Keratinocyte (primary cell): ENCODE results near the gene CIB4. TPM values are rescaled to one million over a fixed set of nuclear protein-coding genes. Genes with fewer than 3 reads are reported as not detected.

Experiments used
- DNase-seq: peaks from one replicate; pipeline ENCODE4 v3.0.0-alpha.2; 2011; ENCODE audit warnings: low read depth, missing footprints, low spot score
- FAIRE-seq: peaks from 2 replicates; lab custom pipeline; 2011; peaks lifted over from hg19 to GRCh38; lab: Jason Lieb, UNC
- H2AFZ ChIP-seq: 2 replicates; pipeline ENCODE4 v1.6.0; 2012; ENCODE audit warnings: low read length, control low read depth, inconsistent platforms; ENCODE audit not compliant: control insufficient read depth
- H3K27ac ChIP-seq: 2 replicates; pipeline ENCODE4 v1.5.1; 2011; ENCODE audit warnings: low read length; ENCODE audit not compliant: control insufficient read depth, insufficient read depth
- H3K27me3 ChIP-seq: 3 replicates; pipeline ENCODE4 v1.6.0; 2011; ENCODE audit warnings: low read length; ENCODE audit not compliant: control insufficient read depth, insufficient read depth; ENCODE audit errors: extremely low read depth
- H3K36me3 ChIP-seq, 2 experiments: 2 replicates in 1 of 2; 3 replicates in 1 of 2; pipeline ENCODE4 v1.5.1; 2011; ENCODE audit warnings: low read length in 2 of 2, mild to moderate bottlenecking in 1 of 2; ENCODE audit not compliant: control insufficient read depth in 2 of 2, insufficient read depth in 2 of 2; ENCODE audit errors: extremely low read depth in 1 of 2
- H3K4me1 ChIP-seq: 3 replicates; pipeline ENCODE4 v1.5.1; 2011; ENCODE audit warnings: low read length; ENCODE audit not compliant: control insufficient read depth, insufficient read depth; ENCODE audit errors: extremely low read depth
- H3K4me2 ChIP-seq: 3 replicates; pipeline ENCODE4 v1.6.0; 2011; ENCODE audit warnings: low read depth, low read length; ENCODE audit not compliant: control insufficient read depth, insufficient read depth; ENCODE audit errors: extremely low read depth
- H3K4me3 ChIP-seq, 3 experiments: fragments of 200-600 bp in 1 of 3; sonication (generic) in 1 of 3; 2 replicates in 2 of 3; 3 replicates in 1 of 3; pipeline ENCODE4 v1.5.1; 2011 to 2016; ENCODE audit warnings: low read length in 3 of 3, mild to moderate bottlenecking in 3 of 3, control low read depth in 2 of 3, inconsistent platforms in 1 of 3, low read depth in 1 of 3, mixed read lengths in 1 of 3, mixed run types in 1 of 3, moderate library complexity in 1 of 3; ENCODE audit not compliant: control insufficient read depth in 2 of 3, insufficient read depth in 2 of 3; ENCODE audit errors: extremely low read depth in 1 of 3
- H3K79me2 ChIP-seq: 2 replicates; pipeline ENCODE4 v1.6.0; 2012; ENCODE audit warnings: low read length; ENCODE audit not compliant: control insufficient read depth, insufficient read depth
- H3K9ac ChIP-seq: 3 replicates; pipeline ENCODE4 v1.6.0; 2011; ENCODE audit warnings: low read length; ENCODE audit not compliant: control insufficient read depth, insufficient read depth; ENCODE audit errors: extremely low read depth
- H3K9me1 ChIP-seq: 3 replicates; pipeline ENCODE4 v1.6.0; 2011; ENCODE audit warnings: low read length; ENCODE audit not compliant: control insufficient read depth, insufficient read depth; ENCODE audit errors: extremely low read depth
- H3K9me3 ChIP-seq: 2 replicates; pipeline ENCODE4 v1.5.1; 2012; ENCODE audit warnings: low read depth, low read length; ENCODE audit not compliant: control insufficient read depth
- H4K20me1 ChIP-seq: 3 replicates; pipeline ENCODE4 v1.6.0; 2011; ENCODE audit warnings: low read length; ENCODE audit not compliant: control insufficient read depth, insufficient read depth; ENCODE audit errors: extremely low read depth
- CTCF ChIP-seq, 3 experiments: IDR thresholded peaks in 1 of 3; conservative IDR thresholded peaks in 1 of 3; optimal IDR thresholded peaks in 1 of 3; 2 replicates in 2 of 3; 3 replicates in 1 of 3; pipeline versions ENCODE3 to v1.5.1; 2011; ENCODE audit warnings: low read length in 3 of 3, mild to moderate bottlenecking in 3 of 3, moderate library complexity in 2 of 3, control low read depth in 1 of 3, inconsistent platforms in 1 of 3; ENCODE audit not compliant: insufficient read depth in 2 of 3; ENCODE audit errors: extremely low read depth in 1 of 3
- EZH2 ChIP-seq: IDR thresholded peaks from one replicate; pipeline ENCODE4 v1.6.1; 2012; ENCODE audit warnings: inconsistent platforms, mild to moderate bottlenecking, low read length, moderate library complexity
- dilution Hi-C: fragments of 300-500 bp; cut with MboI; formaldehyde crosslinking; loops from one replicate; pipeline ENCODE4 v1.7.0; 2020; ENCODE audit warnings: low sequenced_read_pairs; ENCODE audit not compliant: extremely low pct_ligation_motif_present
- polyA plus RNA-seq, 5 experiments: library from polyadenylated mRNA; depleted of rRNA in 3 of 5; stranded (reverse) in 3 of 5; stranded (forward) in 1 of 5; unstranded in 1 of 5; fragments of >200 nt; gene quantifications; 1 replicate in 1 of 5; 2 replicates in 3 of 5; 3 replicates in 1 of 5; pipeline versions ENCODE4 v1.2.1 to v1.2.3, GENCODE V29; 2011 to 2012; ENCODE audit warnings: missing spikeins in 2 of 5, low read depth in 1 of 5, low replicate concordance in 1 of 5

The CIB4 gene
- polyA plus RNA-seq, 1 donor (not counting 4 experiments of a cell fraction or from before 2014, with no cell fraction given) = not detected

DNA sequence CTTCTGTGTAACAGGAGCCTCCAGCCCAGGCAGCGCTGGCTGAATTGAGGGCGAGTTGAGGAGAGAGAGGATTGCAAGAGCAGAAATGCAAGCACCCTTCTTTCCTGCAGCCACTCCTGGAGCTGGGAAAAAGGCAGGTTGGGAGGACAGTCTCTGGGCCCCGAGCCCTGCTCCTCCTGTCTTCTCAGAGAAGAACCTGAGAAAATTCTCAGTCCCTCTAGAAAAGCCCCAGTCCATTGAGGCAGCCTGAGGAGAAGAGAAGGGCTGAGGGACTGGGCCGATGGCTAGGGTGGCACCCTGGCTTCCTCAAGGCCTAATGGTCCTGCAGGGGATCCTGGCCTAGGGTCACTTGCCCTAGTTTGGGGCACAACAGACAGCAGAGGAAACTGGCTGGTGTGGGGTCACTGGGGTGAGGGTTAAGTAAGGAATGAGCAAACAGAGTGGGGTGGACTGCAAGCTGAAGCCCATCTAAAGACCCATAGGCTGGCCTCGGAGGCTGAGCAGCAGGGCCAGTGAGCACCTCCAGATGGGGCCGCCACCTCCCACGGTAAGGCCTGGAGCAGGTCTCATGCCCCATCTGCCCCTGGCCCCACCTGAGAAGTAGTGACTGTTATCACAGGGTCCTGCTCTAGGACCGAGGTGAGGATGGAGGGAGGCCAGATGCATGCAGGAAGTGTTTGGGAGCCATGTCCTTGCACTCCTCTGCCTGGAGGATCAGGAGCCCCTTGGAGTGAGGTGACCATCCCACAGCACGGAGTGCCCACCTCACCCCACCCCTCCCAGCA, 12.4 kb downstream of the CIB4 start:
- dilution Hi-C loops = no loop called here
- no peak overlapping the region for H3K4me2 ChIP-seq
- no peaks in the 10 kb centered on the region for H3K79me2 ChIP-seq
- no peaks in the 10 kb centered on the region for H3K9me1 ChIP-seq
- no peak overlapping the region for H2AFZ ChIP-seq
- H3K27me3 ChIP-seq = peaks cover 12% of the 10 kb centered on the region
- TF ChIP-seq CTCF (optimal IDR thresholded peaks at IDR 0.05 in 1 of 3, IDR thresholded peaks at IDR 0.05 in 1 of 3, conservative IDR thresholded peaks at IDR 0.05 in 1 of 3; ENCODE audit: extremely low read depth in 1 of 3, insufficient read depth in 2 of 3, low read length in 3 of 3) (no peak), EZH2 (no peak)
- no peaks in the 10 kb centered on the region for H3K4me1 ChIP-seq
- H3K36me3 ChIP-seq = no peaks in the 10 kb centered on the region
- no peaks in the 10 kb centered on the region for H3K9me3 ChIP-seq
- no peaks in the 10 kb centered on the region for H4K20me1 ChIP-seq
- FAIRE-seq (no peak), DNase-seq (no peak)
- H3K9ac ChIP-seq = no peak overlapping the region
- no peak overlapping the region for H3K27ac ChIP-seq
- no peak overlapping the region for H3K4me3 ChIP-seq

- no peaks in the 10 kb centered on the region for H3K4me1 ChIP-seq
- H3K36me3 ChIP-seq = no peaks in the 10 kb centered on the region
- H3K27me3 ChIP-seq = peaks cover 9% of the 10 kb centered on the region
- no peaks in the 10 kb centered on the region for H3K79me2 ChIP-seq
- TF ChIP-seq EZH2 (no peak), CTCF (optimal IDR thresholded peaks at IDR 0.05 in 1 of 3, IDR thresholded peaks at IDR 0.05 in 1 of 3, conservative IDR thresholded peaks at IDR 0.05 in 1 of 3; ENCODE audit: extremely low read depth in 1 of 3, insufficient read depth in 2 of 3, low read length in 3 of 3) (no peak)
- no peak overlapping the region for H2AFZ ChIP-seq
- H3K4me2 ChIP-seq = no peak overlapping the region
- no peak overlapping the region for H3K4me3 ChIP-seq
- no peak overlapping the region for H3K27ac ChIP-seq
- H3K9ac ChIP-seq = no peak overlapping the region
- H3K9me1 ChIP-seq = no peaks in the 10 kb centered on the region
- no peaks in the 10 kb centered on the region for H4K20me1 ChIP-seq
- DNase-seq = no peak
- no peaks in the 10 kb centered on the region for H3K9me3 ChIP-seq
- dilution Hi-C loops = no loop called here
- no peak for FAIRE-seq
Observed at GRCh38 chr2:26627350-26628105, 13.6 kb downstream of the CIB4 start.
